Gastroesophageal sphincter (tissue), 3 donors: ENCODE measurements around the gene PHLPP1.

Experiments
- POLR2AphosphoS5 ChIP-seq: sonication (generic); formaldehyde crosslinking; IDR thresholded peaks from one replicate; pipeline ENCODE4 v1.6.1; 2017; ENCODE audit warnings: antibody characterized with exemption
- TF ChIP-seq, protein P1 (sequence below), 4 experiments: fragments of 200-600 bp in 2 of 4; fragments of 450-650 bp in 2 of 4; sonication (generic) in 1 of 4; IDR thresholded peaks; one replicate each; pipeline ENCODE4 v1.5.1; 2017 to 2019; ENCODE audit warnings: antibody characterized with exemption in 4 of 4, mild to moderate bottlenecking in 2 of 4, moderate library complexity in 2 of 4

DNA sequence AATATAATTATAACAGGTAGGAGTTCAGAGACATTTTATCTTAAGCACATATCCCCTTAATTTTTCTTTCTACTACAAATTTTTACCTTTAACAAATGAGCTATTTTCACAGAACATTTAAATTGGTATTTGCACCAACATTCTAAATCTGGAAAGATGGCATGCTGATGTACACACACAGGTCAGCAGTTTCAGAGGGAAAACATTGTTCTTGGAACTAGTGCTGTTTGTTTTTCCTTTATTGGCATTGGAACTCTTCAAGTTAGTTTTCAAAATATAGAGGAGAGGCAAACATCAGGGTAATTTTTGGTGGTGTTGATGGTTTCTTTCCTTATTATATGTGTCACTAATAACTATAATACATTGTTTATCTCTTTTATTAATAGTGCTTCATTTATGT lies 155.3 kb downstream of the PHLPP1 start:
- TF ChIP-seq POLR2AphosphoS5, result no peak
- TF ChIP-seq, protein P1, sequence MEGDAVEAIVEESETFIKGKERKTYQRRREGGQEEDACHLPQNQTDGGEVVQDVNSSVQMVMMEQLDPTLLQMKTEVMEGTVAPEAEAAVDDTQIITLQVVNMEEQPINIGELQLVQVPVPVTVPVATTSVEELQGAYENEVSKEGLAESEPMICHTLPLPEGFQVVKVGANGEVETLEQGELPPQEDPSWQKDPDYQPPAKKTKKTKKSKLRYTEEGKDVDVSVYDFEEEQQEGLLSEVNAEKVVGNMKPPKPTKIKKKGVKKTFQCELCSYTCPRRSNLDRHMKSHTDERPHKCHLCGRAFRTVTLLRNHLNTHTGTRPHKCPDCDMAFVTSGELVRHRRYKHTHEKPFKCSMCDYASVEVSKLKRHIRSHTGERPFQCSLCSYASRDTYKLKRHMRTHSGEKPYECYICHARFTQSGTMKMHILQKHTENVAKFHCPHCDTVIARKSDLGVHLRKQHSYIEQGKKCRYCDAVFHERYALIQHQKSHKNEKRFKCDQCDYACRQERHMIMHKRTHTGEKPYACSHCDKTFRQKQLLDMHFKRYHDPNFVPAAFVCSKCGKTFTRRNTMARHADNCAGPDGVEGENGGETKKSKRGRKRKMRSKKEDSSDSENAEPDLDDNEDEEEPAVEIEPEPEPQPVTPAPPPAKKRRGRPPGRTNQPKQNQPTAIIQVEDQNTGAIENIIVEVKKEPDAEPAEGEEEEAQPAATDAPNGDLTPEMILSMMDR (IDR thresholded peaks at IDR 0.05), result no peak
